IPS-NIHi11 (cell line): ENCODE data around the gene GCNT4.
"Not testable (repeated sequence)": the region's sequence is repeated elsewhere in the genome, so short reads cannot be mapped to it uniquely, and the experiment has no call there.

ENCODE experiments used
- DNase-seq: peaks from one replicate; pipeline ENCODE4 v3.0.0; 2012; ENCODE audit warnings: mixed read lengths, low spot score

GCNT4 gene

GRCh38 chr5:75052192-75053053, at the start of gene GCNT4:
GCNT4 (minus strand) TSS chr5:75052558; CDS start chr5:75030037, 22,521 bp downstream.
- peak; percentile 31 for DNase-seq

GRCh38 chr5:75095956-75096355, 43.6 kb upstream of the GCNT4 start:
- DNase-seq = not testable (repeated sequence)

- no peak for DNase-seq
Observed at GRCh38 chr5:75091597-75091996, 39.2 kb upstream of the GCNT4 start.

GRCh38 chr5:75089662-75090061, 37.3 kb upstream of the GCNT4 start:
- DNase-seq = no peak

GRCh38 chr5:75089137-75089536, 36.8 kb upstream of the GCNT4 start:
- DNase-seq = no peak

GRCh38 chr5:75088648-75089047, 36.3 kb upstream of the GCNT4 start:
- no peak for DNase-seq

- no peak for DNase-seq
Observed at GRCh38 chr5:75081510-75081909, 29.2 kb upstream of the GCNT4 start.

GRCh38 chr5:75079346-75079745, 27.0 kb upstream of the GCNT4 start:
- not testable (repeated sequence) for DNase-seq

GRCh38 chr5:75078027-75078426, 25.7 kb upstream of the GCNT4 start:
- no peak for DNase-seq

GRCh38 chr5:75072061-75072460, 19.7 kb upstream of the GCNT4 start:
- DNase-seq = no peak

- no peak for DNase-seq
Observed at GRCh38 chr5:75071100-75071499, 18.7 kb upstream of the GCNT4 start.

- no peak for DNase-seq
Observed at GRCh38 chr5:75067434-75067833, 15.1 kb upstream of the GCNT4 start.

GRCh38 chr5:75062925-75063531, 10.7 kb upstream of the GCNT4 start:
- DNase-seq = no peak

GRCh38 chr5:75059912-75060545, 7.7 kb upstream of the GCNT4 start:
- no peak for DNase-seq

- no peak for DNase-seq
Observed at GRCh38 chr5:75058986-75059535, 6.7 kb upstream of the GCNT4 start.

GRCh38 chr5:75057561-75057960, 5.2 kb upstream of the GCNT4 start:
- no peak for DNase-seq

- DNase-seq = peak; percentile 37
Observed at GRCh38 chr5:75055727-75056144, 3.4 kb upstream of the GCNT4 start.

GRCh38 chr5:75054134-75054930, 2.0 kb upstream of the GCNT4 start:
- peak; percentile 47 for DNase-seq

- DNase-seq = peak; percentile 27
Observed at GRCh38 chr5:75053304-75054133, 1.2 kb upstream of the GCNT4 start.

- DNase-seq = no peak
Observed at GRCh38 chr5:75053054-75053303, 621 bp upstream of the GCNT4 start.

- DNase-seq = no peak
Observed at GRCh38 chr5:75051217-75051751, 1.1 kb downstream of the GCNT4 start.
